ENCODE measurements around the gene ZBTB21. TPM values are rescaled to one million over a fixed set of nuclear protein-coding genes. Genes with fewer than 3 reads are reported as not detected.

The ZBTB21 gene
- total RNA-seq, 1 donor from 2014 or later: 31.8 TPM

DNA sequence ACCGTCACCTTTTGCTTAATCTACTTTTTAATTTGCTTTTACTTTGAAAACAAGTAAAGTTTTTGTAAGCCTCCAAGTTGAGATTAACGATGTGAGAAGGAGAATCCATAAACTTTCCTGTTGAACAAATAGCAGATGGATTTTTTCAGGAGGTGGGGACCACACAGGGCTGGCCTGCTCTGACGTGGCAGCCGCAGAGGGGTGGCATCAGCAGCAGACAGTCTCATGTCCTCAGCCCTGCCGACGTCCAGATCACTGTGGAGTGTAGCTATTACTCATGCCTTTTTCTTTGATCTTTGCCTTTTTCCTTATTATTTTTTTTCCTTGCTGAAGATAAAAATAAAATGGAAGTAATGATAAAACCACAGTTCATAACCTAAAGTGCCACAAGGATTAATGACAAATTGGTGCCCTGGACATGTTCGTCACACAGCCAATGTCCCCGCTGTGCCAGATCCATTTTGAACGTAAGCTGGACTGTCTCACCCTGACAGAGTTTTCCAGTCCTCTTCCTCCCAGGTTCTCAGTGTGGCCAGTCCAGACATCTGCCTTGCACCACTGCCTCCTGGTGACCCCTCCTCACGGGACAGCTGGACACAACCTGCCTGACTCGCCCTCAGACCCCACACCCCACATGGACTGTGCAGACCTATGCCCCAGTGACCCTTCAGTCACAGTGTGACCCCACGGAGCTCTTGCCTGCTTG is 15.4 kb upstream of the ZBTB21 start:
- H3K9me3 Mint-ChIP-seq: no peaks in the 10 kb centered on the region
- H3K27me3 Mint-ChIP-seq (ENCODE audit: insufficient read depth): no peaks in the 10 kb centered on the region
- intact Hi-C loops (cut with micrococcal nuclease): no loop called here
- no peak overlapping the region for H3K27ac Mint-ChIP-seq
- no peaks in the 10 kb centered on the region for H3K36me3 Mint-ChIP-seq (ENCODE audit: low read depth)
- H3K4me1 Mint-ChIP-seq (ENCODE audit: low read depth): no peaks in the 10 kb centered on the region
- no peak for DNase-seq (ENCODE audit: low spot score)
- H3K4me3 Mint-ChIP-seq: no peak overlapping the region

GRCh38 chr21:42022906-42023305 is 12.7 kb upstream of the ZBTB21 start:
- H3K4me3 Mint-ChIP-seq: no peak overlapping the region
- H3K36me3 Mint-ChIP-seq (ENCODE audit: low read depth): no peaks in the 10 kb centered on the region
- intact Hi-C loops (cut with micrococcal nuclease): no loop called here
- H3K27ac Mint-ChIP-seq: no peak overlapping the region
- H3K9me3 Mint-ChIP-seq: no peaks in the 10 kb centered on the region
- no peak for DNase-seq (ENCODE audit: low spot score)
- H3K4me1 Mint-ChIP-seq (ENCODE audit: low read depth): no peaks in the 10 kb centered on the region
- peaks cover 2% of the 10 kb centered on the region for H3K27me3 Mint-ChIP-seq (ENCODE audit: insufficient read depth)

- Mint-ChIP-seq H3K4me1 (ENCODE audit: low read depth) (no peaks in the 10 kb centered on the region), H3K27me3 (ENCODE audit: insufficient read depth) (peaks cover 2% of the 10 kb centered on the region), H3K36me3 (ENCODE audit: low read depth) (no peaks in the 10 kb centered on the region), H3K9me3 (no peaks in the 10 kb centered on the region), H3K27ac (no peak overlapping the region), H3K4me3 (no peak overlapping the region)
- intact Hi-C loops (cut with micrococcal nuclease): no loop called here
- DNase-seq (ENCODE audit: low spot score): no peak
These were observed 11.9 kb upstream of the ZBTB21 start for GRCh38 chr21:42022091-42022430.

- intact Hi-C loops (cut with micrococcal nuclease): no loop called here
- Mint-ChIP-seq H3K9me3 (no peaks in the 10 kb centered on the region), H3K27me3 (ENCODE audit: insufficient read depth) (peaks cover 2% of the 10 kb centered on the region), H3K27ac (no peak overlapping the region), H3K4me3 (no peak overlapping the region), H3K36me3 (ENCODE audit: low read depth) (no peaks in the 10 kb centered on the region), H3K4me1 (ENCODE audit: low read depth) (no peaks in the 10 kb centered on the region)
- DNase-seq (ENCODE audit: low spot score): no peak
These were observed 11.4 kb upstream of the ZBTB21 start for GRCh38 chr21:42021371-42022090.

DNA sequence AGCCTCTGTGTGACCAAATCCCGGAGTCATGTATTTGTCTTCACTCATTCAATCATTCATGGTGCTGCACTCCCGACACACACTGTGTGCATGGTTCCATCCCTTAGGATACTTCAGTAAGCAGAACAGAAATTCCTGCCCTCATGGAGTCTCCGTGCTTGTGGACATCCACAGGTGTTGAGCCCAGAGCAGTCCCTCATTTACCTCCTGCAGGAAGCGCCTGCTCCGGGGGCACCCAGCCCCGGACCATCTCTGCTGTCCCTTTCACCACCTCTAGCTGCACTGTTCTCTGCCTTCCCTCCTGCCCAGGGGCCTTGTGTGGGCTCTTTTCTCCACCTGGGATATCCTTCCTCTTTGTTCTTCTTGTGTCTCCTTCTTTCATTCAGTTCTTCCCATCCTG is 9.5 kb upstream of the ZBTB21 start:
- Mint-ChIP-seq H3K9me3 (peaks cover 4% of the 10 kb centered on the region), H3K27ac (no peak overlapping the region), H3K4me1 (ENCODE audit: low read depth) (no peaks in the 10 kb centered on the region), H3K27me3 (ENCODE audit: insufficient read depth) (peaks cover 2% of the 10 kb centered on the region), H3K36me3 (ENCODE audit: low read depth) (no peaks in the 10 kb centered on the region), H3K4me3 (no peak overlapping the region)
- intact Hi-C loops (cut with micrococcal nuclease): no loop called here
- no peak for DNase-seq (ENCODE audit: low spot score)

- intact Hi-C loops (cut with micrococcal nuclease): no loop called here
- no peak for DNase-seq (ENCODE audit: low spot score)
- H3K36me3 Mint-ChIP-seq (ENCODE audit: low read depth): no peaks in the 10 kb centered on the region
- no peak overlapping the region for H3K4me3 Mint-ChIP-seq
- peaks cover 5% of the 10 kb centered on the region for H3K27me3 Mint-ChIP-seq (ENCODE audit: insufficient read depth)
- peaks cover 6% of the 10 kb centered on the region for H3K9me3 Mint-ChIP-seq
- H3K27ac Mint-ChIP-seq: no peak overlapping the region
- no peaks in the 10 kb centered on the region for H3K4me1 Mint-ChIP-seq (ENCODE audit: low read depth)
These were observed 9.0 kb upstream of the ZBTB21 start for GRCh38 chr21:42019101-42019605.

GRCh38 chr21:42017022-42017421 is 6.9 kb upstream of the ZBTB21 start:
- intact Hi-C loops (cut with micrococcal nuclease): no loop called here
- no peak for DNase-seq (ENCODE audit: low spot score)
- Mint-ChIP-seq H3K9me3 (peaks cover 6% of the 10 kb centered on the region), H3K4me3 (no peak overlapping the region), H3K27ac (no peak overlapping the region), H3K36me3 (ENCODE audit: low read depth) (peaks cover 6% of the 10 kb centered on the region), H3K27me3 (ENCODE audit: insufficient read depth) (peaks cover 18% of the 10 kb centered on the region), H3K4me1 (ENCODE audit: low read depth) (peaks cover 7% of the 10 kb centered on the region)

DNA sequence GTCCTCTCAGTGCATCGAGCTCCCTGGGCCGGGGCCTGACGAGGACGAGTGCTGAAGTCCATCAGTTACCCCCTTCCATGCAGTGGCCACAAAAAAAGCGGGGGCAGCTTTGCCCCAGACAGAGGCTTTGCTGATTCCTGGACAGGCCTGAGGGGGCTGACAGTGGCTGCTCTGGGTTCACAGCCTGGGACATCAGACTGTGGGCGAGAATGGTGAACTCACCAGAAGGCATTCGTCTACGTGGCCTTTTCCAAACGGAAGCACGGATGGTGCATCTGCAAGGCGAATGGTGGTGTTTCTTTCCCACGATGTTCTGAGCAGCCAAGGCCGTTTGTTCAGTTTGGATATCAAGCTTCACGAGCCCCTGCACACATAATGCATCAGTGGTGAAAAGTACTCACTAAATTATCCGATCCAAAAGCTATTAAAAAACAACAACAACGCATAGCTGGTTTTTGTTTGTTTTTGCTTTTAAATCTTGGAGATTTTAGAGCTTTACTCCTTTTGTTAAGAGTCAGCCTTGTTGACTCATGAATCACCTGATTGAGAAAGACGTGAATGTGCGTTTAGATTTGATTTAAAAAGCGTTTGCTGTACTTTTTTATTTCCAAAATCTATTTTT is 6.3 kb upstream of the ZBTB21 start:
- Mint-ChIP-seq H3K27ac (no peak overlapping the region), H3K36me3 (ENCODE audit: low read depth) (peaks cover 6% of the 10 kb centered on the region), H3K4me1 (ENCODE audit: low read depth) (peaks cover 7% of the 10 kb centered on the region), H3K4me3 (no peak overlapping the region), H3K27me3 (ENCODE audit: insufficient read depth) (peaks cover 19% of the 10 kb centered on the region), H3K9me3 (peaks cover 6% of the 10 kb centered on the region)
- intact Hi-C loops (cut with micrococcal nuclease): no loop called here
- DNase-seq (ENCODE audit: low spot score): no peak

DNA sequence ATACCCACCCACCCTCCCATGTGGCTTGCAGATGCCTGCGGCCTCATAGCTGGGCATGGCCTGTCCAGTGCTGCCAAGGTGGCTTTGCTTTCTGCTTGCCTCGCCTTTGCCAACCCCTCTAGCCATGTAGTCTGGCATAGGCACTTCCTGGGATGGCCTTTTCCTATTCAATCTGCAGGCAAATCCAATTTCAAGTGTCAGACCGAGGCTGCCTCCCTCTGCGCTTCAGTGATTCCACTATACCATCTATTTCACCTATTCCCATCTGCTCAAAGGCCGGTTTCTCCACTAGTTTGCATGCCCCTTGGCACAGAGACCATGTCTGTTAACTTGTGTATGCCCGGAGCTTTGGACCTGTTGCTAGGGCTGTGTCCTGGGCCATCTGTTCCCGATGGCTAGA is 3.8 kb upstream of the ZBTB21 start:
- Mint-ChIP-seq H3K9me3 (peaks cover 6% of the 10 kb centered on the region), H3K4me1 (ENCODE audit: low read depth) (peaks cover 7% of the 10 kb centered on the region), H3K36me3 (ENCODE audit: low read depth) (peaks cover 6% of the 10 kb centered on the region), H3K27me3 (ENCODE audit: insufficient read depth) (peaks cover 21% of the 10 kb centered on the region), H3K4me3 (no peak overlapping the region), H3K27ac (no peak overlapping the region)
- intact Hi-C loops (cut with micrococcal nuclease): loop anchor here (5.0 kb wide), 1 partner anchor 93 kb away; no protein-coding TSS in a partner anchor
- DNase-seq (ENCODE audit: low spot score): no peak

GRCh38 chr21:42013376-42013775 is 3.2 kb upstream of the ZBTB21 start:
- peaks cover 6% of the 10 kb centered on the region for H3K36me3 Mint-ChIP-seq (ENCODE audit: low read depth)
- peaks cover 23% of the 10 kb centered on the region for H3K27me3 Mint-ChIP-seq (ENCODE audit: insufficient read depth)
- H3K27ac Mint-ChIP-seq: no peak overlapping the region
- peak overlapping the region; percentile 86 for H3K4me3 Mint-ChIP-seq
- intact Hi-C loops (cut with micrococcal nuclease): loop anchor here (5.0 kb wide), 1 partner anchor 94 kb away; no protein-coding TSS in a partner anchor
- no peak for DNase-seq (ENCODE audit: low spot score)
- H3K9me3 Mint-ChIP-seq: peaks cover 6% of the 10 kb centered on the region
- H3K4me1 Mint-ChIP-seq (ENCODE audit: low read depth): peaks cover 7% of the 10 kb centered on the region

DNA sequence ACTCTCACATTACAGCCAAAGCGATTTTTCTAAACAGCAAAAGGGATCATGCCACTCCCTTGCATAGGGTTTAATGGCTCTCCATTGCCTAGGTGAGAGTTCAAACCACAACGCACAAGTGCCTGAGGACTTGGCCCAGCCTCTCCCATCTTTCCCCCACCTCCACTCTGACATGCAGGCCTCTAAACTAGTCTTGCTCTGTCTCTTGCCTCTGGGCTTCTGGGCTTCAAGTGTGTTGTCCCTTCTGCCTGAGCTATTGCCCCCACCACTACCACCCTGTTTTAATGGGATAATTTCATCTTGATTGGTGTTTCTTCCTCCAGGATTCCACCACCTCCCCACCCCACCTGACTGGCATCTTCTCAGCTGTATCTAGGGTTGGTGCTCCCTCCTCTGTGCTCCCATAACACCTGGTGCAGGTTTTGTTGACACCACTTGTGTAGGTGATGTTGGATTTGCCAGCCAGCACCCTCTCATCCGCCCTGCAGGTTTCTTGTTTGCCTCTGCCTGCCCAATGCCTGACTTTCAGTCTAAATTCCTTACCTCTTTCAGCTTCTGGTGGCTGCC is 2.7 kb upstream of the ZBTB21 start:
- Mint-ChIP-seq H3K27ac (peak overlapping the region; percentile 64), H3K9me3 (peaks cover 6% of the 10 kb centered on the region), H3K36me3 (ENCODE audit: low read depth) (peaks cover 9% of the 10 kb centered on the region), H3K4me1 (ENCODE audit: low read depth) (peaks cover 10% of the 10 kb centered on the region), H3K4me3 (peak overlapping the region; percentile 86), H3K27me3 (ENCODE audit: insufficient read depth) (peaks cover 23% of the 10 kb centered on the region)
- intact Hi-C loops (cut with micrococcal nuclease): loop anchor here (5.0 kb wide), 1 partner anchor 94 kb away; no protein-coding TSS in a partner anchor
- DNase-seq (ENCODE audit: low spot score): no peak

- Mint-ChIP-seq H3K4me3 (peak overlapping the region; percentile 86), H3K36me3 (ENCODE audit: low read depth) (peaks cover 14% of the 10 kb centered on the region), H3K27ac (peak overlapping the region; percentile 64), H3K4me1 (ENCODE audit: low read depth) (peaks cover 15% of the 10 kb centered on the region), H3K9me3 (peaks cover 6% of the 10 kb centered on the region), H3K27me3 (ENCODE audit: insufficient read depth) (peaks cover 23% of the 10 kb centered on the region)
- intact Hi-C loops (cut with micrococcal nuclease): loop anchor here (5.0 kb wide), 1 partner anchor 95 kb away; no protein-coding TSS in a partner anchor
- no peak for DNase-seq (ENCODE audit: low spot score)
These were observed 2.2 kb upstream of the ZBTB21 start for GRCh38 chr21:42012344-42012743.

Measured in activated T-helper 1 cell treated with anti-CD3 and anti-CD28 coated beads, Interleukin-12 subunit alpha, Interleukin-12 subunit beta, Interleukin-2, Interleukin-4 antibody, amounts not matched to agents 30 ng/mL and 10 ng/mL and 1 ng/mL, durations not matched to agents 14 hours and 24 hours and 36 hours (primary cell).